H1 (cell line): ENCODE results near the gene CDH12. TPM values are rescaled to one million over a fixed set of nuclear protein-coding genes. Genes with fewer than 3 reads are reported as not detected.

Experiments
- CTCF ChIA-PET: fragments of 300-600 bp; sonication (Branson Sonifier 250); formaldehyde crosslinking; loops from one replicate; lab custom pipeline; 2021; ENCODE audit not compliant: partially characterized antibody; lab: Charles Lee
- POLR2A ChIA-PET: fragments of 300-600 bp; sonication (Branson Sonifier 250); formaldehyde crosslinking; loops from one replicate; lab custom pipeline; 2021; ENCODE audit warnings: inconsistent platforms; ENCODE audit not compliant: partially characterized antibody; lab: Charles Lee
- DNase-seq, 2 experiments: peaks; one replicate each; pipeline versions ENCODE4 v3.0.0 to v3.0.0-alpha.2; 2010 to 2022; ENCODE audit warnings: low spot score in 2 of 2, low read depth in 1 of 2, mixed read lengths in 1 of 2
- FAIRE-seq: peaks from 2 replicates; lab custom pipeline; 2011; peaks lifted over from hg19 to GRCh38; lab: Jason Lieb, UNC
- H2AFZ ChIP-seq: 2 replicates; pipeline ENCODE4 v1.8.1; 2012; ENCODE audit warnings: low read length, inconsistent platforms
- H2AK5ac ChIP-seq: 2 replicates; pipeline ENCODE4 v1.6.1; 2013; ENCODE audit warnings: low read depth, low read length
- H2BK120ac ChIP-seq: replicated peaks from 2 replicates; pipeline ENCODE3; 2013; ENCODE audit warnings: low read depth, low read length, inconsistent platforms
- H2BK12ac ChIP-seq: 2 replicates; pipeline ENCODE4 v1.6.1; 2013; ENCODE audit warnings: low read depth, low read length
- H2BK15ac ChIP-seq: 2 replicates; pipeline ENCODE4 v1.6.1; 2013; ENCODE audit warnings: low read length
- H2BK20ac ChIP-seq: 2 replicates; pipeline ENCODE4 v1.6.1; 2013; ENCODE audit warnings: low read length
- H2BK5ac ChIP-seq: 2 replicates; pipeline ENCODE4 v1.6.1; 2013; ENCODE audit warnings: low read depth, low read length
- H3K14ac ChIP-seq: 2 replicates; pipeline ENCODE4 v1.6.1; 2013; ENCODE audit warnings: inconsistent platforms; ENCODE audit not compliant: insufficient read length
- H3K18ac ChIP-seq: 2 replicates; pipeline ENCODE4 v1.6.1; 2013; ENCODE audit warnings: low read length; ENCODE audit errors: extremely low read depth
- H3K23ac ChIP-seq: 2 replicates; pipeline ENCODE4 v1.6.1; 2013; ENCODE audit warnings: inconsistent platforms; ENCODE audit not compliant: insufficient read length
- H3K23me2 ChIP-seq: 2 replicates; pipeline ENCODE4 v1.6.1; 2013; ENCODE audit warnings: low read depth, low read length
- H3K27ac ChIP-seq: 2 replicates; pipeline ENCODE4 v1.6.1; 2011; ENCODE audit warnings: low read depth, low read length, inconsistent platforms
- H3K27me3 ChIP-seq, 4 experiments: replicated peaks in 1 of 4; 1 replicate in 1 of 4; 2 replicates in 3 of 4; pipeline versions ENCODE4 v1.6.1 to v1.8.1; 2011 to 2013; ENCODE audit warnings: low read length in 3 of 4, mild to moderate bottlenecking in 3 of 4, inconsistent platforms in 2 of 4, mixed read lengths in 2 of 4, moderate library complexity in 1 of 4; ENCODE audit not compliant: control insufficient read depth in 3 of 4, insufficient read depth in 3 of 4; ENCODE audit errors: extremely low read depth in 1 of 4
- H3K36me3 ChIP-seq, 4 experiments: 2 replicates each; pipeline versions ENCODE4 v1.6.1 to v1.8.1; 2011 to 2013; ENCODE audit warnings: mild to moderate bottlenecking in 4 of 4, low read length in 3 of 4, moderate library complexity in 2 of 4, control low read depth in 1 of 4, inconsistent platforms in 1 of 4; ENCODE audit not compliant: insufficient read depth in 4 of 4, control insufficient read depth in 2 of 4
- H3K4ac ChIP-seq: replicated peaks from 2 replicates; pipeline ENCODE3; 2013; ENCODE audit warnings: low read length, low read depth, mixed read lengths, inconsistent platforms; ENCODE audit not compliant: insufficient read length
- H3K4me1 ChIP-seq, 4 experiments: replicated peaks in 1 of 4; 1 replicate in 1 of 4; 2 replicates in 3 of 4; pipeline versions ENCODE4 v1.6.1 to v1.8.1; 2011 to 2013; ENCODE audit warnings: low read length in 3 of 4, inconsistent platforms in 2 of 4, mixed read lengths in 1 of 4; ENCODE audit not compliant: insufficient read depth in 4 of 4, control insufficient read depth in 3 of 4
- H3K4me2 ChIP-seq, 2 experiments: 2 replicates each; pipeline versions ENCODE4 v1.6.1 to v1.8.1; 2011 to 2013; ENCODE audit warnings: low read depth in 2 of 2, low read length in 2 of 2, control low read depth in 1 of 2, inconsistent platforms in 1 of 2, mild to moderate bottlenecking in 1 of 2; ENCODE audit not compliant: insufficient read depth in 1 of 2
- H3K4me3 ChIP-seq, 4 experiments: fragments of 200-600, 300-600 bp in 1 of 4; sonication (generic), shearing (Covaris generic), sonication (Bioruptor Twin) in 1 of 4; 2 replicates each; pipeline versions ENCODE4 v1.5.1 to v1.8.1; 2011 to 2016; ENCODE audit warnings: low read length in 4 of 4, low read depth in 3 of 4, control low read depth in 2 of 4, inconsistent platforms in 2 of 4, mild to moderate bottlenecking in 2 of 4, mixed read lengths in 1 of 4, moderate library complexity in 1 of 4; ENCODE audit not compliant: insufficient read depth in 2 of 4; ENCODE audit errors: extremely low read depth in 1 of 4
- H3K56ac ChIP-seq: replicated peaks from 2 replicates; pipeline ENCODE3; 2013; ENCODE audit warnings: low read depth, mild to moderate bottlenecking, mixed read lengths, low read length, inconsistent platforms; ENCODE audit not compliant: insufficient read length
- H3K79me1 ChIP-seq: 2 replicates; pipeline ENCODE4 v1.6.1; 2013; ENCODE audit warnings: low read depth, low read length, control low read depth
- H3K79me2 ChIP-seq, 2 experiments: 2 replicates each; pipeline versions ENCODE4 v1.6.1 to v1.8.1; 2012 to 2013; ENCODE audit warnings: low read length in 2 of 2, mild to moderate bottlenecking in 2 of 2, inconsistent platforms in 1 of 2; ENCODE audit not compliant: insufficient read depth in 2 of 2, control insufficient read depth in 1 of 2
- H3K9ac ChIP-seq, 4 experiments: replicated peaks in 1 of 4; 1 replicate in 1 of 4; 2 replicates in 3 of 4; pipeline versions ENCODE4 v1.6.1 to v1.8.1; 2011 to 2013; ENCODE audit warnings: low read depth in 3 of 4, low read length in 3 of 4, control low read depth in 2 of 4, mild to moderate bottlenecking in 2 of 4, moderate library complexity in 2 of 4, inconsistent platforms in 1 of 4; ENCODE audit errors: extremely low read depth in 1 of 4
- H3K9me3 ChIP-seq, 2 experiments: 2 replicates each; pipeline versions ENCODE4 v1.6.1 to v1.8.1; 2012 to 2013; ENCODE audit warnings: mild to moderate bottlenecking in 2 of 2, moderate library complexity in 2 of 2, control low read depth in 1 of 2, inconsistent platforms in 1 of 2, low read depth in 1 of 2, low read length in 1 of 2, mixed read lengths in 1 of 2; ENCODE audit not compliant: insufficient read depth in 2 of 2
- H4K20me1 ChIP-seq, 2 experiments: replicated peaks in 1 of 2; 2 replicates each; pipeline versions ENCODE3 to v1.8.1; 2011 to 2013; ENCODE audit warnings: inconsistent platforms in 2 of 2, low read length in 2 of 2, mild to moderate bottlenecking in 1 of 2; ENCODE audit not compliant: insufficient read depth in 2 of 2, control insufficient read depth in 1 of 2
- H4K5ac ChIP-seq: 2 replicates; pipeline ENCODE4 v1.6.1; 2013; ENCODE audit warnings: low read length, low read depth, mixed read lengths, inconsistent platforms; ENCODE audit not compliant: insufficient read length
- H4K8ac ChIP-seq: 2 replicates; pipeline ENCODE4 v1.8.0; 2013; ENCODE audit warnings: mild to moderate bottlenecking, moderate library complexity, low read length, inconsistent platforms; ENCODE audit not compliant: insufficient read depth; ENCODE audit errors: extremely low read depth
- H4K91ac ChIP-seq: replicated peaks from 2 replicates; pipeline ENCODE3; 2013; ENCODE audit warnings: low read length, mixed read lengths, inconsistent platforms; ENCODE audit not compliant: insufficient read length
- BCL11A ChIP-seq, 2 experiments: IDR thresholded peaks; one replicate each; pipeline ENCODE4 v1.6.1; 2011; ENCODE audit warnings: low read depth in 2 of 2, low read length in 2 of 2, mild to moderate bottlenecking in 2 of 2
- HDAC6 ChIP-seq: IDR thresholded peaks from one replicate; pipeline ENCODE4 v1.7.1; 2012; ENCODE audit warnings: low read depth, mild to moderate bottlenecking, inconsistent platforms, low read length, moderate library complexity
- JUN ChIP-seq: IDR thresholded peaks from 2 replicates; pipeline ENCODE4 v1.6.1; 2011; ENCODE audit warnings: low read depth, mild to moderate bottlenecking, improper control_type of control experiment, low read length
- JUND ChIP-seq: IDR thresholded peaks from 2 replicates; pipeline ENCODE4 v1.6.1; 2011; ENCODE audit warnings: mild to moderate bottlenecking, improper control_type of control experiment, low read length
- KDM5A ChIP-seq: fragments of 200-600 bp; IDR thresholded peaks from 2 replicates; pipeline ENCODE4 v1.7.1; 2012; ENCODE audit warnings: mild to moderate bottlenecking, low read length, inconsistent platforms, mixed read lengths
- POLR2A ChIP-seq, 2 experiments: IDR thresholded peaks; 1 replicate in 1 of 2; 2 replicates in 1 of 2; pipeline ENCODE4 v1.6.1; 2011; ENCODE audit warnings: low read depth in 2 of 2, low read length in 2 of 2, mild to moderate bottlenecking in 2 of 2; ENCODE audit errors: control extremely low read depth in 1 of 2
- POLR2AphosphoS5 ChIP-seq: IDR thresholded peaks from 2 replicates; pipeline ENCODE4 v1.6.1; 2011; ENCODE audit warnings: low read depth, low read length
- RFX5 ChIP-seq: IDR thresholded peaks from 2 replicates; pipeline ENCODE4 v1.6.1; 2011; ENCODE audit warnings: low read depth, low read length, improper control_type of control experiment, borderline replicate concordance
- SIRT6 ChIP-seq: IDR thresholded peaks from one replicate; pipeline ENCODE4 v1.7.1; 2012; ENCODE audit warnings: low read length, inconsistent platforms
- SP2 ChIP-seq: IDR thresholded peaks from 2 replicates; pipeline ENCODE4 v1.6.1; 2012; ENCODE audit warnings: mild to moderate bottlenecking, low read length, inconsistent platforms
- WGBS, 2 experiments: shearing (Covaris generic) in 1 of 2; methylation state at CpG; one replicate each; pipeline versions ENCODE4 v1.1.6 to v1.1.7; 2013 to 2015; ENCODE audit warnings: low lambda C conversion rate in 2 of 2, mixed read lengths in 2 of 2, inconsistent platforms in 1 of 2, low coverage in 1 of 2, missing lambda C conversion rate in 1 of 2; ENCODE audit not compliant: insufficient replicate concordance in 2 of 2, insufficient coverage in 1 of 2, insufficient read length in 1 of 2; ENCODE audit errors: extremely low coverage in 1 of 2, missing lambda C conversion rate in 1 of 2; 5-methylcytosine and 5-hydroxymethylcytosine counted together
- polyA plus RNA-seq, 7 experiments: library from polyadenylated mRNA; depleted of rRNA in 3 of 7; stranded (reverse) in 5 of 7; unstranded in 2 of 7; fragments of >200 nt in 5 of 7; fragments of 200-250 nt in 2 of 7; gene quantifications; 1 replicate in 5 of 7; 2 replicates in 1 of 7; 4 replicates in 1 of 7; pipeline versions ENCODE4 v1.2.1 to v1.2.3, GENCODE V29; 2011 to 2013; ENCODE audit warnings: missing spikeins in 2 of 7, mixed read lengths in 2 of 7
- total RNA-seq: library from RNA; stranded (reverse); fragmentation: NEBNext Ultra II Directional; extraction: Animal tissue kit (Norgen Biotek cat#: 25700); gene quantifications from 2 replicates; pipeline ENCODE4 v1.2.1, GENCODE V29; 2021
- TF ChIP-seq, protein P1 (sequence below): IDR thresholded peaks from 2 replicates; pipeline ENCODE4 v1.6.1; 2011; ENCODE audit warnings: low read depth, mild to moderate bottlenecking, low read length; ENCODE audit not compliant: insufficient read depth

Gene CDH12
- total and polyA plus RNA-seq, 2 of the 8 experiments (the other 6 are each of a cell fraction or from before 2014, with no cell fraction given): 0.03 TPM; not detected in 1

DNA sequence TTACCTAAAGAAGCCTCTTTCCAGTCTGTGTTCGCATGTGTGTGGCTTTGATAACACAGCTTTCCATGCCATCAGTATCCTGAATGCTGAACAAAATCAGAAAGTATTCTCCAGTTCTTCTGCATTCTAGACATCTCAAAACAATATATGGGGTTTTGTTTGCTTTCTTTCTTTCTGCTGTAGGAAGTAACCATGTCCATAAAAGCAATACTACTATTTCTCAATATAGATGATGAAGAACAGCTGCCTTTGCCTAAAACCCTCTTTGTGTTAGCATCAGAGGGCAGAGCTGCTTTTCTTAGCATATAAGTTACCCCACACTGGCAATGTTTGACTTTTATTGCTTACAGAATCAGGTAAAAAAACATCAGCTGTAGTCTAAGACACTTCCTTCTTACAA lies 963.6 kb downstream of the CDH12 start:
- no peaks in the 10 kb centered on the region for H3K9me3 ChIP-seq
- H3K27me3 ChIP-seq: no peaks in the 10 kb centered on the region
- no peaks in the 10 kb centered on the region for H3K79me1 ChIP-seq
- H2BK12ac ChIP-seq: no peak overlapping the region
- H2AK5ac ChIP-seq: no peak overlapping the region
- 94% methylated on average over 1 of the region's 1 CpG; no CpG with 5 or more reads in 1 of the 2 experiments for WGBS, 2 experiments
- no peaks in the 10 kb centered on the region for H4K20me1 ChIP-seq
- H3K36me3 ChIP-seq: no peaks in the 10 kb centered on the region
- no peak overlapping the region for H3K4ac ChIP-seq
- H4K8ac ChIP-seq: no peak overlapping the region
- no peak overlapping the region for H3K4me3 ChIP-seq
- no peak overlapping the region for H3K27ac ChIP-seq
- POLR2A ChIA-PET: no interaction called here
- FAIRE-seq (no peak), DNase-seq (no peak)
- H2AFZ ChIP-seq: no peak overlapping the region
- no peak overlapping the region for H3K56ac ChIP-seq
- H3K18ac ChIP-seq: no peak overlapping the region
- no peak overlapping the region for H2BK20ac ChIP-seq
- H3K23me2 ChIP-seq: no peaks in the 10 kb centered on the region
- no peak overlapping the region for H2BK5ac ChIP-seq
- H3K4me1 ChIP-seq: no peaks in the 10 kb centered on the region
- no peak overlapping the region for H3K23ac ChIP-seq
- H4K5ac ChIP-seq: no peak overlapping the region
- CTCF ChIA-PET: no interaction called here
- H3K9ac ChIP-seq: no peak overlapping the region
- H2BK120ac ChIP-seq: no peak overlapping the region
- no peak overlapping the region for H3K14ac ChIP-seq
- no peak overlapping the region for H3K4me2 ChIP-seq
- no peak overlapping the region for H4K91ac ChIP-seq
- H2BK15ac ChIP-seq: no peak overlapping the region
- no peaks in the 10 kb centered on the region for H3K79me2 ChIP-seq
- TF ChIP-seq BCL11A (IDR thresholded peaks at IDR 0.05; ENCODE audit: low read depth in 2 of 2, low read length in 2 of 2) (no peak), SIRT6 (no peak), POLR2A (IDR thresholded peaks at IDR 0.05; ENCODE audit: control extremely low read depth in 1 of 2, low read depth in 2 of 2, low read length in 2 of 2) (no peak), JUN (no peak), RFX5 (no peak), POLR2AphosphoS5 (no peak), JUND (no peak), KDM5A (no peak), SP2 (no peak), HDAC6 (no peak)
- TF ChIP-seq, protein P1, sequence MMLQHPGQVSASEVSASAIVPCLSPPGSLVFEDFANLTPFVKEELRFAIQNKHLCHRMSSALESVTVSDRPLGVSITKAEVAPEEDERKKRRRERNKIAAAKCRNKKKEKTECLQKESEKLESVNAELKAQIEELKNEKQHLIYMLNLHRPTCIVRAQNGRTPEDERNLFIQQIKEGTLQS: no peak
